HFF-Myc (cell line): ENCODE measurements around the gene EPB41L4A.

Source experiments
- DNase-seq: peaks from one replicate; pipeline ENCODE4 v3.0.0-alpha.2; 2011; ENCODE audit warnings: low read depth; ENCODE audit errors: extremely low read depth
- H3K4me3 ChIP-seq: replicated peaks from 2 replicates; pipeline ENCODE4 v1.5.1; 2011; ENCODE audit warnings: low read depth, mild to moderate bottlenecking, control low read depth, low read length
- CTCF ChIP-seq: IDR thresholded peaks from 2 replicates; pipeline ENCODE4 v1.5.1; 2012; ENCODE audit warnings: mild to moderate bottlenecking, low read depth, low read length, control low read depth; ENCODE audit errors: missing control alignments

The EPB41L4A gene

GRCh38 chr5:112250551-112250950 lies 168.5 kb downstream of the EPB41L4A start:
- TF ChIP-seq CTCF: no peak

GRCh38 chr5:112248623-112249022 lies 170.5 kb downstream of the EPB41L4A start:
- DNase-seq: no peak
- no peak overlapping the region for H3K4me3 ChIP-seq
- no peak for TF ChIP-seq CTCF

More at GRCh38 chr5:112250551-112250950, 168.5 kb downstream of the EPB41L4A start:
- no peak overlapping the region for H3K4me3 ChIP-seq
- no peak for DNase-seq

GRCh38 chr5:112247960-112248359 lies 171.1 kb downstream of the EPB41L4A start:
- TF ChIP-seq CTCF: no peak
- no peak overlapping the region for H3K4me3 ChIP-seq
- DNase-seq: no peak

- DNase-seq: no peak
- no peak for TF ChIP-seq CTCF
Observed at GRCh38 chr5:112245656-112246055, 173.4 kb downstream of the EPB41L4A start.

GRCh38 chr5:112239996-112240395 lies 179.1 kb downstream of the EPB41L4A start:
- H3K4me3 ChIP-seq: no peak overlapping the region
- no peak for DNase-seq
- no peak for TF ChIP-seq CTCF

More at GRCh38 chr5:112245656-112246055, 173.4 kb downstream of the EPB41L4A start:
- H3K4me3 ChIP-seq: no peak overlapping the region

GRCh38 chr5:112238473-112238872 lies 180.6 kb downstream of the EPB41L4A start:
- no peak for TF ChIP-seq CTCF
- H3K4me3 ChIP-seq: no peak overlapping the region
- DNase-seq: no peak

GRCh38 chr5:112237456-112237855 lies 181.6 kb downstream of the EPB41L4A start:
- TF ChIP-seq CTCF: no peak
- no peak for DNase-seq

More at GRCh38 chr5:112237456-112237855, 181.6 kb downstream of the EPB41L4A start:
- no peak overlapping the region for H3K4me3 ChIP-seq
